SK-N-SH (cell line): ENCODE measurements around the gene MEX3D. TPM values are rescaled to one million over a fixed set of nuclear protein-coding genes. Genes with fewer than 3 reads are reported as not detected.

Experiments used
- CTCF ChIA-PET: fragments of 300-600, 350-600 bp; formaldehyde crosslinking; extraction: SDS; loops from one replicate; lab custom pipeline; 2021; lab: Yijun Ruan, JAX
- POLR2A ChIA-PET: fragments of 350-600 bp; sonication (Branson Sonifier 250); formaldehyde crosslinking; extraction: SDS; loops from one replicate; lab custom pipeline; 2020; ENCODE audit warnings: antibody characterized with exemption, inconsistent platforms; lab: Yijun Ruan, JAX
- DNase-seq: peaks from one replicate; pipeline ENCODE4 v3.0.0; 2012
- H2AFZ ChIP-seq: fragments of 200-600 bp; sonication (generic); 2 replicates; pipeline ENCODE4 v1.8.1; 2016; ENCODE audit warnings: antibody characterized with exemption, mild to moderate bottlenecking, low read depth
- H3F3A ChIP-seq: fragments of 200-600 bp; sonication (generic); replicated peaks from 2 replicates; pipeline ENCODE3; 2016; ENCODE audit warnings: antibody characterized with exemption, mild to moderate bottlenecking; ENCODE audit not compliant: insufficient read depth
- H3K27ac ChIP-seq, 2 experiments: fragments of 200-500 bp in 1 of 2; fragments of 200-600 bp in 1 of 2; sonication (Bioruptor generic) in 1 of 2; sonication (generic), shearing (Covaris generic) in 1 of 2; 2 replicates each; pipeline versions ENCODE4 v1.5.1 to v1.6.1; 2014 to 2016; ENCODE audit warnings: low read depth in 2 of 2, inconsistent platforms in 1 of 2, low read length in 1 of 2, mild to moderate bottlenecking in 1 of 2, mixed read lengths in 1 of 2
- H3K27me3 ChIP-seq: fragments of 200-600 bp; sonication (generic), shearing (Covaris generic); 2 replicates; pipeline ENCODE4 v1.6.1; 2016; ENCODE audit warnings: mixed run types; ENCODE audit not compliant: insufficient read depth
- H3K36me3 ChIP-seq, 2 experiments: fragments of 200-500 bp in 1 of 2; fragments of 200-600 bp in 1 of 2; sonication (Bioruptor generic) in 1 of 2; sonication (generic) in 1 of 2; replicated peaks in 1 of 2; 2 replicates each; pipeline versions ENCODE3 to v1.5.1; 2014 to 2016; ENCODE audit warnings: low read length in 1 of 2, mild to moderate bottlenecking in 1 of 2; ENCODE audit not compliant: insufficient read depth in 2 of 2, control insufficient read depth in 1 of 2
- H3K4me1 ChIP-seq, 2 experiments: fragments of 200-500 bp in 1 of 2; fragments of 200-600 bp in 1 of 2; sonication (Bioruptor generic) in 1 of 2; sonication (generic), shearing (Covaris generic) in 1 of 2; 2 replicates each; pipeline versions ENCODE4 v1.5.1 to v1.6.1; 2014 to 2016; ENCODE audit warnings: low read depth in 1 of 2, low read length in 1 of 2, mixed run types in 1 of 2; ENCODE audit not compliant: insufficient read depth in 2 of 2, control insufficient read depth in 1 of 2
- H3K4me2 ChIP-seq: fragments of 200-600 bp; sonication (generic), shearing (Covaris generic); 2 replicates; pipeline ENCODE4 v1.6.1; 2017; ENCODE audit warnings: mixed run types
- H3K4me3 ChIP-seq, 2 experiments: fragments of 200-500 bp in 1 of 2; fragments of 200-600 bp in 1 of 2; sonication (Bioruptor generic) in 1 of 2; sonication (generic), shearing (Covaris generic) in 1 of 2; 2 replicates each; pipeline versions ENCODE4 v1.5.1 to v1.8.1; 2014 to 2016; ENCODE audit warnings: low read depth in 2 of 2, inconsistent platforms in 1 of 2, low read length in 1 of 2, mild to moderate bottlenecking in 1 of 2, mixed read lengths in 1 of 2, moderate library complexity in 1 of 2
- H3K79me2 ChIP-seq: fragments of 200-600 bp; sonication (generic); 2 replicates; pipeline ENCODE4 v1.8.1; 2017; ENCODE audit warnings: mild to moderate bottlenecking; ENCODE audit not compliant: insufficient read depth
- H3K9ac ChIP-seq: fragments of 200-600 bp; sonication (generic); 2 replicates; pipeline ENCODE4 v1.6.1; 2017; ENCODE audit warnings: mixed run types
- H3K9me2 ChIP-seq: fragments of 200-600 bp; sonication (generic); 2 replicates; pipeline ENCODE4 v1.6.1; 2017; ENCODE audit warnings: mixed run types
- H3K9me3 ChIP-seq: fragments of 200-600 bp; sonication (generic); 2 replicates; pipeline ENCODE4 v1.6.1; 2017; ENCODE audit warnings: mixed run types, mild to moderate bottlenecking, moderate library complexity
- H4K20me1 ChIP-seq: fragments of 200-600 bp; sonication (generic); 2 replicates; pipeline ENCODE4 v1.6.1; 2017; ENCODE audit warnings: mild to moderate bottlenecking, mixed run types; ENCODE audit not compliant: insufficient read depth
- CTCF ChIP-seq: fragments of 200-600 bp; sonication (generic); IDR thresholded peaks from 2 replicates; pipeline ENCODE4 v1.6.1; 2017; ENCODE audit warnings: antibody characterized with exemption, mild to moderate bottlenecking, moderate library complexity
- ELF1 ChIP-seq: IDR thresholded peaks from 2 replicates; pipeline ENCODE4 v1.4.0; 2012
- EP300 ChIP-seq, 2 experiments: IDR thresholded peaks; 2 replicates each; pipeline versions ENCODE4 v1.4.0 to v1.6.1; 2012; ENCODE audit warnings: borderline replicate concordance in 1 of 2, low read depth in 1 of 2, low read length in 1 of 2
- FOXJ3 ChIP-seq: sonication (generic); formaldehyde crosslinking; IDR thresholded peaks from 2 replicates; pipeline ENCODE4 v1.5.1; 2020; ENCODE audit warnings: mild to moderate bottlenecking, missing genetic modification reagents
- IRF3 ChIP-seq: fragments of 150-350 bp; IDR thresholded peaks from 2 replicates; pipeline ENCODE4 v1.6.1; 2016; ENCODE audit warnings: mild to moderate bottlenecking, low read depth, low read length
- MXI1 ChIP-seq: IDR thresholded peaks from 2 replicates; pipeline ENCODE4 v1.6.1; 2012; ENCODE audit warnings: mild to moderate bottlenecking, low read depth, low read length, improper control_type of control experiment
- NRF1 ChIP-seq: IDR thresholded peaks from 2 replicates; pipeline ENCODE4 v1.6.1; 2012; ENCODE audit warnings: low read depth, mild to moderate bottlenecking, low read length
- POLR2AphosphoS5 ChIP-seq: IDR thresholded peaks from 2 replicates; pipeline ENCODE4 v1.6.1; 2012; ENCODE audit warnings: low read depth, low read length
- RCOR1 ChIP-seq: fragments of 150-350 bp; IDR thresholded peaks from 2 replicates; pipeline ENCODE4 v1.6.1; 2017; ENCODE audit warnings: antibody characterized with exemption, low read length
- RXRA ChIP-seq: IDR thresholded peaks from 2 replicates; pipeline ENCODE4 v1.4.0; 2012; ENCODE audit warnings: low read depth, mild to moderate bottlenecking, borderline replicate concordance
- TAF1 ChIP-seq: IDR thresholded peaks from 2 replicates; pipeline ENCODE4 v1.6.1; 2012; ENCODE audit warnings: low read depth, mild to moderate bottlenecking, low read length, moderate library complexity, borderline replicate concordance
- TEAD4 ChIP-seq: IDR thresholded peaks from 2 replicates; pipeline ENCODE4 v1.4.0; 2012; ENCODE audit warnings: mild to moderate bottlenecking, borderline replicate concordance; ENCODE audit not compliant: insufficient read depth
- USF1 ChIP-seq: IDR thresholded peaks from 2 replicates; pipeline ENCODE4 v1.4.0; 2012; ENCODE audit warnings: low read depth, borderline replicate concordance
- USF2 ChIP-seq: fragments of 150-350 bp; IDR thresholded peaks from 2 replicates; pipeline ENCODE4 v1.6.1; 2017; ENCODE audit warnings: antibody characterized with exemption, low read length, low read depth, borderline replicate concordance
- ZBTB33 ChIP-seq: IDR thresholded peaks from 2 replicates; pipeline ENCODE4 v1.4.0; 2012; ENCODE audit warnings: low read depth, borderline replicate concordance
- WGBS: methylation state at CpG from one replicate; pipeline ENCODE4 v1.1.6; 2017; ENCODE audit warnings: low lambda C conversion rate; 5-methylcytosine and 5-hydroxymethylcytosine counted together
- polyA plus RNA-seq, 3 experiments: library from polyadenylated mRNA; depleted of rRNA; stranded (reverse); fragments of >200 nt; gene quantifications; 2 replicates each; pipeline ENCODE4 v1.2.3, GENCODE V29; 2012

MEX3D gene
- polyA plus RNA-seq, 1 of the 3 experiments (the other 2 are of a cell fraction), result 14.9 TPM

- no peak for TF ChIP-seq CTCF
- TF ChIP-seq POLR2AphosphoS5, result no peak
- TF ChIP-seq RCOR1, result no peak
- no peak for TF ChIP-seq RXRA
- TF ChIP-seq MXI1, result no peak
Measured at GRCh38 chr19:1553415-1553814, 14.7 kb downstream of the MEX3D start (continued).

GRCh38 chr19:1551068-1552040 is 16.8 kb downstream of the MEX3D start:
- 91% methylated on average over 14 of the region's 17 CpGs for WGBS
- no peaks in the 10 kb centered on the region for H3K9me2 ChIP-seq

GRCh38 chr19:1549332-1549945 is 18.7 kb downstream of the MEX3D start:
- Histone ChIP-seq H3K9me2 (no peaks in the 10 kb centered on the region), H3K4me2 (no peak overlapping the region), H3K27me3 (no peaks in the 10 kb centered on the region), H3K36me3 (no peaks in the 10 kb centered on the region), H3K4me3 (no peak overlapping the region), H3K9ac (no peak overlapping the region), H3K79me2 (peaks cover 5% of the 10 kb centered on the region; the same call in 1 of the 2 replicates), H3K4me1 (no peaks in the 10 kb centered on the region; a peak in 1 of 4 replicates), H3K27ac (no peak overlapping the region), H4K20me1 (peaks cover 9% of the 10 kb centered on the region; the same call in 1 of the 2 replicates), H3K9me3 (no peaks in the 10 kb centered on the region), H3F3A (peaks cover 4% of the 10 kb centered on the region), H2AFZ (no peak overlapping the region)
- POLR2A ChIA-PET, result no interaction called here
- no peak for DNase-seq
- WGBS, result 82% methylated on average over 4 of the region's 4 CpGs
- CTCF ChIA-PET, result interaction anchor here (1.7 to 1.9 kb wide), 2 partner anchors 123 to 277 kb away, joined by 5 to 8 read pairs; no protein-coding TSS in a partner anchor
- TF ChIP-seq USF1, result no peak
- no peak for TF ChIP-seq FOXJ3
- no peak for TF ChIP-seq NRF1
- TF ChIP-seq IRF3, result no peak
- no peak for TF ChIP-seq EP300 (IDR thresholded peaks at IDR 0.05; ENCODE audit: borderline replicate concordance in 1 of 2, low read depth in 1 of 2, low read length in 1 of 2)
- no peak for TF ChIP-seq ZBTB33
- TF ChIP-seq USF2, result no peak
- no peak for TF ChIP-seq TEAD4
- TF ChIP-seq TAF1, result no peak

More at GRCh38 chr19:1551068-1552040, 16.8 kb downstream of the MEX3D start:
- H3K4me1 ChIP-seq, result no peaks in the 10 kb centered on the region; a peak in 1 of 4 replicates
- CTCF ChIA-PET, result interaction anchor here (0.6 to 1.9 kb wide), 10 partner anchors 11 to 275 kb away, joined by 3 to 5 read pairs (median 4); no protein-coding TSS in a partner anchor
- H4K20me1 ChIP-seq, result peaks cover 10% of the 10 kb centered on the region; the same call in 1 of the 2 replicates
- H3K9ac ChIP-seq, result no peak overlapping the region
- no peak for TF ChIP-seq ELF1
- DNase-seq, result no peak
- H3K4me2 ChIP-seq, result no peak overlapping the region
- peaks cover 6% of the 10 kb centered on the region; the same call in 1 of the 2 replicates for H3K79me2 ChIP-seq
- H3K27me3 ChIP-seq, result no peaks in the 10 kb centered on the region
- H2AFZ ChIP-seq, result no peak overlapping the region
- no peak overlapping the region for H3K27ac ChIP-seq
- H3F3A ChIP-seq, result peaks cover 4% of the 10 kb centered on the region
- H3K36me3 ChIP-seq, result no peaks in the 10 kb centered on the region
- H3K4me3 ChIP-seq, result no peak overlapping the region
- POLR2A ChIA-PET, result no interaction called here
- H3K9me3 ChIP-seq, result no peaks in the 10 kb centered on the region
